Esophagus muscularis mucosa (tissue), 4 donors: ENCODE measurements around the gene CBFA2T2.

Source experiments
- CTCF ChIP-seq, 3 experiments: fragments of 200-600 bp in 2 of 3; fragments of 450-650 bp in 1 of 3; sonication (generic) in 2 of 3; IDR thresholded peaks; one replicate each; pipeline ENCODE4 v1.5.1; 2017 to 2019; ENCODE audit warnings: antibody characterized with exemption in 3 of 3, mild to moderate bottlenecking in 2 of 3, moderate library complexity in 1 of 3
- EP300 ChIP-seq: sonication (generic); formaldehyde crosslinking; IDR thresholded peaks from one replicate; pipeline ENCODE4 v1.6.1; 2017; ENCODE audit warnings: antibody characterized with exemption
- POLR2A ChIP-seq: fragments of 450-650 bp; IDR thresholded peaks from one replicate; pipeline ENCODE4 v1.6.1; 2017; ENCODE audit warnings: antibody characterized with exemption, moderate library complexity, mild to moderate bottlenecking, low read depth
- POLR2AphosphoS5 ChIP-seq, 2 donors: sonication (generic); formaldehyde crosslinking; IDR thresholded peaks; one replicate each; pipeline ENCODE4 v1.6.1; 2017; ENCODE audit warnings: antibody characterized with exemption in 2 of 2

- TF ChIP-seq CTCF (IDR thresholded peaks at IDR 0.05) (peak; percentile 49 to 69 (median 60)), EP300 (no peak), POLR2AphosphoS5 (IDR thresholded peaks at IDR 0.05) (peak; percentile 20 to 62), POLR2A (no peak)
These were observed 196.4 kb downstream of the CBFA2T2 start, which contains the start of gene E2F1 for GRCh38 chr20:33686100-33686983.
